ENCODE results near the gene GLS. TPM values are rescaled to one million over a fixed set of nuclear protein-coding genes. Genes with fewer than 3 reads are reported as not detected.

GLS gene
- total RNA-seq, 1 donor from 2014 or later = 116 TPM

- no peak overlapping the region for H3K27ac Mint-ChIP-seq
- H3K9me3 Mint-ChIP-seq (ENCODE audit: low read depth) = no peaks in the 10 kb centered on the region
- no peak overlapping the region for H3K4me3 Mint-ChIP-seq (ENCODE audit: low read depth)
- H3K27me3 Mint-ChIP-seq = peaks cover under 1% of the 10 kb centered on the region
- H3K36me3 Mint-ChIP-seq (ENCODE audit: insufficient read depth) = no peaks in the 10 kb centered on the region
- TF ChIP-seq CTCF (IDR thresholded peaks at IDR 0.05; ENCODE audit: unreplicated experiment) = no peak
- no peaks in the 10 kb centered on the region for H3K4me1 Mint-ChIP-seq (ENCODE audit: low read depth)
- DNase-seq (ENCODE audit: low spot score, unreplicated experiment) = no peak
Measured at GRCh38 chr2:190842606-190843104, 38.0 kb upstream of the GLS start.

- Mint-ChIP-seq H3K27ac (no peak overlapping the region), H3K4me3 (ENCODE audit: low read depth) (no peak overlapping the region), H3K9me3 (ENCODE audit: low read depth) (no peaks in the 10 kb centered on the region), H3K4me1 (ENCODE audit: low read depth) (no peaks in the 10 kb centered on the region), H3K27me3 (no peaks in the 10 kb centered on the region), H3K36me3 (ENCODE audit: insufficient read depth) (no peaks in the 10 kb centered on the region)
- no peak for DNase-seq (ENCODE audit: low spot score, unreplicated experiment)
- no peak for TF ChIP-seq CTCF (IDR thresholded peaks at IDR 0.05; ENCODE audit: unreplicated experiment)
Measured at GRCh38 chr2:190843890-190844699, 36.5 kb upstream of the GLS start.

GRCh38 chr2:190844700-190845401, 35.8 kb upstream of the GLS start:
- Mint-ChIP-seq H3K4me3 (ENCODE audit: low read depth) (no peak overlapping the region), H3K27ac (no peak overlapping the region), H3K9me3 (ENCODE audit: low read depth) (no peaks in the 10 kb centered on the region), H3K4me1 (ENCODE audit: low read depth) (no peaks in the 10 kb centered on the region), H3K36me3 (ENCODE audit: insufficient read depth) (no peaks in the 10 kb centered on the region), H3K27me3 (no peaks in the 10 kb centered on the region)
- no peak for DNase-seq (ENCODE audit: low spot score, unreplicated experiment)
- TF ChIP-seq CTCF (IDR thresholded peaks at IDR 0.05; ENCODE audit: unreplicated experiment) = no peak

GRCh38 chr2:190846746-190847145, 33.9 kb upstream of the GLS start:
- Mint-ChIP-seq H3K27me3 (no peaks in the 10 kb centered on the region), H3K27ac (no peak overlapping the region), H3K4me1 (ENCODE audit: low read depth) (no peaks in the 10 kb centered on the region), H3K36me3 (ENCODE audit: insufficient read depth) (no peaks in the 10 kb centered on the region), H3K9me3 (ENCODE audit: low read depth) (no peaks in the 10 kb centered on the region), H3K4me3 (ENCODE audit: low read depth) (no peak overlapping the region)
- no peak for TF ChIP-seq CTCF (IDR thresholded peaks at IDR 0.05; ENCODE audit: unreplicated experiment)
- DNase-seq (ENCODE audit: low spot score, unreplicated experiment) = no peak

GRCh38 chr2:190847504-190848081, 33.0 kb upstream of the GLS start:
- DNase-seq (ENCODE audit: low spot score, unreplicated experiment) = no peak
- TF ChIP-seq CTCF (IDR thresholded peaks at IDR 0.05; ENCODE audit: unreplicated experiment) = no peak
- H3K4me3 Mint-ChIP-seq (ENCODE audit: low read depth) = no peak overlapping the region
- H3K27me3 Mint-ChIP-seq = no peaks in the 10 kb centered on the region
- no peaks in the 10 kb centered on the region for H3K9me3 Mint-ChIP-seq (ENCODE audit: low read depth)
- no peak overlapping the region for H3K27ac Mint-ChIP-seq
- no peaks in the 10 kb centered on the region for H3K4me1 Mint-ChIP-seq (ENCODE audit: low read depth)
- no peaks in the 10 kb centered on the region for H3K36me3 Mint-ChIP-seq (ENCODE audit: insufficient read depth)
